ENCODE measurements around the gene NUPR2. TPM values are rescaled to one million over a fixed set of nuclear protein-coding genes. Genes with fewer than 3 reads are reported as not detected.
"Not testable (repeated sequence)": the region's sequence is repeated elsewhere in the genome, so short reads cannot be mapped to it uniquely, and the experiment has no call there.

NUPR2 gene
- total RNA-seq, 1 experiment from 2014 or later, result not detected

DNA sequence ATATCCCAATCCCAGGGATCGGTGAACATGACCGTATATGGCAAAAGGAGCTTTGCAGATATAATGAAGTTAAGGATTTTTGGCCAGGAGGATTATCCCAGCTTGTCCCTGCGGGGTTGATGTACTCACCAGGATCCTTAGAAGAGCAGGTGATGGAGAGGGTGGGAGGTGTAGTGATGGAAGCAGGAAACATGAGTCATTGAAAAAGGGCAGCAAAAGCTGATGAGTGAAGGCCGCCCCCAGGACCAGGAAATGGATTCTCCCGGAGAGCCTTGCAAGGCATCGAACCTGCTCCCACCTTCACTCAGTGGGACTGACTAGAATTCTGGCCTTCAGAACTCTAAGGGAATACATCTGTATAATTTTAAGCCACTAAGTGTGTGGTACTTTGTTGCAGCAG lies 5.2 kb upstream of the NUPR2 start:
- Mint-ChIP-seq H3K27me3 (ENCODE audit: low read depth) (no peaks in the 10 kb centered on the region; the same call in 1 of the 2 replicates), H3K4me3 (no peak overlapping the region), H3K9me3 (peaks cover 91 to 98% of the 10 kb centered on the region in 2 experiments), H3K36me3 (ENCODE audit: insufficient read depth in 1 of 3, low read depth in 3 of 3) (peaks cover 7 to 26% (median 9%) of the 10 kb centered on the region in 3 experiments; a peak in 6 of 7 replicates), H3K4me1 (no peaks in the 10 kb centered on the region), H3K27ac (no peak overlapping the region)
- no peaks in the 10 kb centered on the region for H3K4me1 ChIP-seq (ENCODE audit: insufficient read depth, low read length)
- H3T11ph ChIP-seq (ENCODE audit: low read length), result no peak overlapping the region
- H2BK5ac ChIP-seq (ENCODE audit: insufficient read length, low read length), result no peak overlapping the region
- H3K56ac ChIP-seq (ENCODE audit: insufficient read length, low read depth, low read length), result no peak overlapping the region
- H4K91ac ChIP-seq (ENCODE audit: insufficient read length, low read depth, low read length), result no peak overlapping the region
- TF ChIP-seq, protein P1, sequence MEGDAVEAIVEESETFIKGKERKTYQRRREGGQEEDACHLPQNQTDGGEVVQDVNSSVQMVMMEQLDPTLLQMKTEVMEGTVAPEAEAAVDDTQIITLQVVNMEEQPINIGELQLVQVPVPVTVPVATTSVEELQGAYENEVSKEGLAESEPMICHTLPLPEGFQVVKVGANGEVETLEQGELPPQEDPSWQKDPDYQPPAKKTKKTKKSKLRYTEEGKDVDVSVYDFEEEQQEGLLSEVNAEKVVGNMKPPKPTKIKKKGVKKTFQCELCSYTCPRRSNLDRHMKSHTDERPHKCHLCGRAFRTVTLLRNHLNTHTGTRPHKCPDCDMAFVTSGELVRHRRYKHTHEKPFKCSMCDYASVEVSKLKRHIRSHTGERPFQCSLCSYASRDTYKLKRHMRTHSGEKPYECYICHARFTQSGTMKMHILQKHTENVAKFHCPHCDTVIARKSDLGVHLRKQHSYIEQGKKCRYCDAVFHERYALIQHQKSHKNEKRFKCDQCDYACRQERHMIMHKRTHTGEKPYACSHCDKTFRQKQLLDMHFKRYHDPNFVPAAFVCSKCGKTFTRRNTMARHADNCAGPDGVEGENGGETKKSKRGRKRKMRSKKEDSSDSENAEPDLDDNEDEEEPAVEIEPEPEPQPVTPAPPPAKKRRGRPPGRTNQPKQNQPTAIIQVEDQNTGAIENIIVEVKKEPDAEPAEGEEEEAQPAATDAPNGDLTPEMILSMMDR (conservative IDR thresholded peaks at IDR 0.05), result no peak
- no peaks in the 10 kb centered on the region for H3K27me3 ChIP-seq (ENCODE audit: insufficient read depth, low read length)
- H2BK15ac ChIP-seq (ENCODE audit: low read depth, low read length), result no peak overlapping the region
- WGBS (ENCODE audit: extremely low coverage, insufficient read length, low lambda C conversion rate), result no CpG with 5 or more reads among the region's 6 CpGs
- no peak overlapping the region for H4K5ac ChIP-seq (ENCODE audit: insufficient read length, low read depth, low read length)
- H2AK5ac ChIP-seq (ENCODE audit: insufficient read length, low read length), result no peak overlapping the region
- H3K79me2 ChIP-seq (ENCODE audit: insufficient read depth, low read length), result no peaks in the 10 kb centered on the region
- H3K23me2 ChIP-seq (ENCODE audit: insufficient read length, low read depth, low read length, poor library complexity, severe bottlenecking), result no peaks in the 10 kb centered on the region
- H3K4me2 ChIP-seq (ENCODE audit: insufficient read depth, insufficient read length, low read length), result no peak overlapping the region
- no peak overlapping the region for H3K4ac ChIP-seq (ENCODE audit: low read depth, low read length)
- no peaks in the 10 kb centered on the region for H4K20me1 ChIP-seq (ENCODE audit: control insufficient read depth, insufficient read depth, insufficient read length)
- H3K18ac ChIP-seq (ENCODE audit: insufficient read length, low read depth, low read length), result no peak overlapping the region
- no peak overlapping the region for H2AFZ ChIP-seq (ENCODE audit: low read length)
- DNase-seq, result no peak
- H3K79me1 ChIP-seq (ENCODE audit: insufficient read depth, low read depth, low read length, poor library complexity, severe bottlenecking), result no peaks in the 10 kb centered on the region
- no peak overlapping the region for H3K23ac ChIP-seq (ENCODE audit: insufficient read length, low read depth, low read length)
- no peak overlapping the region for H3K9ac ChIP-seq (ENCODE audit: extremely low read depth, insufficient read length, low read length)
- peaks cover 85% of the 10 kb centered on the region for H3K9me3 ChIP-seq (ENCODE audit: control insufficient read depth, low read depth, low read length)
- no peak overlapping the region for H2BK12ac ChIP-seq (ENCODE audit: insufficient read length, low read depth, low read length)
- no peak overlapping the region for H3K14ac ChIP-seq (ENCODE audit: insufficient read depth, low read length)
- H2BK20ac ChIP-seq (ENCODE audit: low read depth, low read length, poor library complexity, severe bottlenecking), result no peak overlapping the region
- no peak overlapping the region for H3K27ac ChIP-seq (ENCODE audit: insufficient read length, low read depth, low read length)
- H4K8ac ChIP-seq (replicated peaks; ENCODE audit: insufficient read length, low read depth, low read length), result no peak overlapping the region
- H2BK120ac ChIP-seq (ENCODE audit: low read depth, low read length, poor library complexity, severe bottlenecking), result no peak overlapping the region

DNA sequence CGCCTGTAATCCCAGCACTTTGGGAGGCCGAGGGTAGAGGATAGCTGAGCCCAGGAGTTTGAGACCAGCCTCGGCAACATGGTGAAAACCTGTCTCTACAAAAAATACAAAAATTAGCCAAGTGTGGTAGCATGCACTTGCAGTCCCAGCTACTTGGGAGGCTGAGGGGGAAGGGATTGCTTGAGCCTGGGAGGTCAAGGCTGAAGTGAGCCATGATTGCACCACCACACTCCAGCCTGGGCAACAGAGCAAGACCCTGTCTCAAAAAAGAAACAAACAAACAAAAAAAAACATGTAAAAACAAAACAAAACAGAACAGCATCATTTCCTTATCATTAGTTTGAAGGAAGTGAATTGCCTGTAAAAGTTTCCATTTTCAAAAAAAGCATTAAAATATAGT lies 4.0 kb downstream of the NUPR2 start:
- not testable (repeated sequence) for H3K23ac ChIP-seq (ENCODE audit: insufficient read length, low read depth, low read length); H3K14ac ChIP-seq (ENCODE audit: insufficient read depth, low read length); H3K27ac Mint-ChIP-seq; H3K9ac ChIP-seq (ENCODE audit: extremely low read depth, insufficient read length, low read length); H3K23me2 ChIP-seq (ENCODE audit: insufficient read length, low read depth, low read length, poor library complexity, severe bottlenecking); H3K27ac ChIP-seq (ENCODE audit: insufficient read length, low read depth, low read length); H3K18ac ChIP-seq (ENCODE audit: insufficient read length, low read depth, low read length); H4K8ac ChIP-seq (replicated peaks; ENCODE audit: insufficient read length, low read depth, low read length); H2AK5ac ChIP-seq (ENCODE audit: insufficient read length, low read length); H4K91ac ChIP-seq (ENCODE audit: insufficient read length, low read depth, low read length); H3T11ph ChIP-seq (ENCODE audit: low read length); H3K4me3 Mint-ChIP-seq; H2BK15ac ChIP-seq (ENCODE audit: low read depth, low read length); H3K27me3 ChIP-seq (ENCODE audit: insufficient read depth, low read length); H4K5ac ChIP-seq (ENCODE audit: insufficient read length, low read depth, low read length); H2AFZ ChIP-seq (ENCODE audit: low read length); H2BK12ac ChIP-seq (ENCODE audit: insufficient read length, low read depth, low read length); H3K4me1 Mint-ChIP-seq; H4K20me1 ChIP-seq (ENCODE audit: control insufficient read depth, insufficient read depth, insufficient read length); H3K56ac ChIP-seq (ENCODE audit: insufficient read length, low read depth, low read length); H2BK120ac ChIP-seq (ENCODE audit: low read depth, low read length, poor library complexity, severe bottlenecking); H3K4me1 ChIP-seq (ENCODE audit: insufficient read depth, low read length); H3K27me3 Mint-ChIP-seq (ENCODE audit: low read depth); H3K79me1 ChIP-seq (ENCODE audit: insufficient read depth, low read depth, low read length, poor library complexity, severe bottlenecking); H3K4me2 ChIP-seq (ENCODE audit: insufficient read depth, insufficient read length, low read length); H3K36me3 Mint-ChIP-seq (ENCODE audit: insufficient read depth in 1 of 3, low read depth in 3 of 3); H3K79me2 ChIP-seq (ENCODE audit: insufficient read depth, low read length); H3K4ac ChIP-seq (ENCODE audit: low read depth, low read length); DNase-seq; H2BK20ac ChIP-seq (ENCODE audit: low read depth, low read length, poor library complexity, severe bottlenecking); H2BK5ac ChIP-seq (ENCODE audit: insufficient read length, low read length)
- peaks cover 33% of the 10 kb centered on the region for H3K9me3 ChIP-seq (ENCODE audit: control insufficient read depth, low read depth, low read length)
- WGBS (ENCODE audit: extremely low coverage, insufficient read length, low lambda C conversion rate), result no CpG with 5 or more reads among the region's 3 CpGs
- H3K9me3 Mint-ChIP-seq, result peaks cover 67 to 80% of the 10 kb centered on the region in 2 experiments
